HEK293 (cell line): ENCODE results near the gene RAP1B.

Source experiments
- ZNF776 ChIP-seq: fragments of 450-650 bp; formaldehyde crosslinking; IDR thresholded peaks from 2 replicates; pipeline ENCODE4 v1.5.0; 2017; ENCODE audit warnings: missing biosample characterization, missing genetic modification characterization, borderline replicate concordance
- ZNF785 ChIP-seq: fragments of 450-650 bp; formaldehyde crosslinking; IDR thresholded peaks from 2 replicates; pipeline ENCODE4 v1.5.1; 2016; ENCODE audit warnings: missing biosample characterization, missing genetic modification characterization
- TF ChIP-seq, protein P1 (sequence below): fragments of 450-650 bp; formaldehyde crosslinking; IDR thresholded peaks from 2 replicates; pipeline ENCODE4 v1.5.1; 2016; ENCODE audit warnings: missing biosample characterization, missing genetic modification characterization
- TF ChIP-seq, protein P2 (sequence below): fragments of 450-650 bp; formaldehyde crosslinking; IDR thresholded peaks from 2 replicates; pipeline ENCODE4 v1.5.1; 2016; ENCODE audit warnings: missing biosample characterization, missing genetic modification characterization

DNA sequence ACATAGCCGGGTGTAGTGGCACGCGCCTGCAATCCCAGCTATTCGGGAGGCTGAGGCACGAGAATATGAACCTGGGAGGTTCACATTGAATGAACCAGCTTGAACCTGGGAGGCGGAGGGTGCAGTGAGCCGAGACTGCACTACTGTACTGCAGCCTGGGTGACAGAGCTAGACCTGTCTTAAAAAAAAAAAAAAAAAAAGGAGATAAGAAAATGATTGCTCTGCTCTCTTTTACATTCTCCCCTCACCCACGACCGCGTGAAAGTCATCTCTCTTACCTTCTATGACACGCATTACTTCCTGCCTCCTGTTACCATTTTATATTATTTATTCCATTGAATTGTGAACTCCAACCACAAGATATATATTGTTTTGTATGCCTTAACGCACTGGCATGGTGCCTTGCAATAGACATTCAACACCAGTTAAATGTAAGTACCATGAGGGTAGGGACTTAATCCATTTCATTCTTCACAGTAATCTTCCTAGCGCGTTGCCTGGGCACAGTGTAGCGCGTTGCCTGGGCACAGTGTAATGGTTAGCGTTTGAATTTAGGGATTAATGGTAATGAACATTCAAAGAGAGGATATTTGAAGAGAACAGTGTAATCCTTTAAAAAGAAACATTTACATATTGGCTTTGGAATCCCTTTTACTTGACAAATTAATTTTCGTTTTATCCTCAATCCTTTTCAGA is 2.7 kb downstream of the RAP1B start:
- TF ChIP-seq, protein P1, sequence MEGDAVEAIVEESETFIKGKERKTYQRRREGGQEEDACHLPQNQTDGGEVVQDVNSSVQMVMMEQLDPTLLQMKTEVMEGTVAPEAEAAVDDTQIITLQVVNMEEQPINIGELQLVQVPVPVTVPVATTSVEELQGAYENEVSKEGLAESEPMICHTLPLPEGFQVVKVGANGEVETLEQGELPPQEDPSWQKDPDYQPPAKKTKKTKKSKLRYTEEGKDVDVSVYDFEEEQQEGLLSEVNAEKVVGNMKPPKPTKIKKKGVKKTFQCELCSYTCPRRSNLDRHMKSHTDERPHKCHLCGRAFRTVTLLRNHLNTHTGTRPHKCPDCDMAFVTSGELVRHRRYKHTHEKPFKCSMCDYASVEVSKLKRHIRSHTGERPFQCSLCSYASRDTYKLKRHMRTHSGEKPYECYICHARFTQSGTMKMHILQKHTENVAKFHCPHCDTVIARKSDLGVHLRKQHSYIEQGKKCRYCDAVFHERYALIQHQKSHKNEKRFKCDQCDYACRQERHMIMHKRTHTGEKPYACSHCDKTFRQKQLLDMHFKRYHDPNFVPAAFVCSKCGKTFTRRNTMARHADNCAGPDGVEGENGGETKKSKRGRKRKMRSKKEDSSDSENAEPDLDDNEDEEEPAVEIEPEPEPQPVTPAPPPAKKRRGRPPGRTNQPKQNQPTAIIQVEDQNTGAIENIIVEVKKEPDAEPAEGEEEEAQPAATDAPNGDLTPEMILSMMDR: no peak
- TF ChIP-seq, protein P2, sequence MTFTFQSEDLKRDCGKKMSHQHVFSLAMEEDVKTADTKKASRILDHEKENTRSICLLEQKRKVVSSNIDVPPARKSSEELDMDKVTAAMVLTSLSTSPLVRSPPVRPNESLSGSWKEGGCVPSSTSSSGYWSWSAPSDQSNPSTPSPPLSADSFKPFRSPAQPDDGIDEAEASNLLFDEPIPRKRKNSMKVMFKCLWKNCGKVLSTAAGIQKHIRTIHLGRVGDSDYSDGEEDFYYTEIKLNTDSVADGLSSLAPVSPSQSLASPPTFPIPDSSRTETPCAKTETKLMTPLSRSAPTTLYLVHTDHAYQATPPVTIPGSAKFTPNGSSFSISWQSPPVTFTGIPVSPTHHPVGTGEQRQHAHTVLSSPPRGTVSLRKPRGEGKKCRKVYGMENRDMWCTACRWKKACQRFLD: no peak
- TF ChIP-seq ZNF776 (tag by site-specific recombination) (no peak), ZNF785 (tag by site-specific recombination) (no peak)
